GM23338 (cell line): ENCODE results near the gene SPEM1. TPM values are rescaled to one million over a fixed set of nuclear protein-coding genes. Genes with fewer than 3 reads are reported as not detected.

Source experiments
- ATAC-seq: fragments of 200-7000 bp; cut with Tn5 transposase; 3 replicates; pipeline ENCODE4 v1.9.1; 2020
- DNase-seq: peaks from one replicate; pipeline ENCODE4 v3.0.0-alpha.2; 2015; ENCODE audit warnings: low spot score
- H2AFZ ChIP-seq: fragments of 200-600 bp; sonication (generic); 2 replicates; pipeline ENCODE4 v1.8.0; 2016; ENCODE audit warnings: antibody characterized with exemption, mild to moderate bottlenecking, moderate library complexity
- H3F3A ChIP-seq: fragments of 200-600 bp; sonication (generic); replicated peaks from 2 replicates; pipeline ENCODE4 v1.8.0; 2017; ENCODE audit warnings: antibody characterized with exemption, mixed run types, low read depth
- H3K27ac ChIP-seq: fragments of 200-600 bp; sonication (generic); 2 replicates; pipeline ENCODE4 v1.6.1; 2016; ENCODE audit warnings: low read depth
- H3K27me3 ChIP-seq: fragments of 200-600 bp; sonication (generic); 2 replicates; pipeline ENCODE4 v1.8.0; 2016; ENCODE audit warnings: mild to moderate bottlenecking, mixed run types, moderate library complexity; ENCODE audit not compliant: insufficient read depth
- H3K36me3 ChIP-seq: fragments of 200-600 bp; sonication (generic); 2 replicates; pipeline ENCODE4 v1.8.0; 2016; ENCODE audit warnings: mild to moderate bottlenecking; ENCODE audit not compliant: insufficient read depth
- H3K4me1 ChIP-seq: fragments of 200-600 bp; sonication (generic); 2 replicates; pipeline ENCODE4 v1.8.0; 2016; ENCODE audit warnings: mild to moderate bottlenecking, moderate library complexity; ENCODE audit not compliant: insufficient read depth
- H3K4me2 ChIP-seq: fragments of 200-600 bp; sonication (generic); 2 replicates; pipeline ENCODE4 v1.7.1; 2017; ENCODE audit warnings: mixed run types
- H3K4me3 ChIP-seq: fragments of 200-600 bp; sonication (generic); 2 replicates; pipeline ENCODE4 v1.6.1; 2016; ENCODE audit warnings: mixed run types
- H3K79me2 ChIP-seq: fragments of 200-600 bp; sonication (generic); replicated peaks from 2 replicates; pipeline ENCODE4 v1.8.0; 2017; ENCODE audit warnings: mild to moderate bottlenecking; ENCODE audit not compliant: insufficient read depth
- H3K9me2 ChIP-seq: fragments of 200-600 bp; sonication (generic); 2 replicates; pipeline ENCODE4 v1.8.0; 2017; ENCODE audit not compliant: insufficient read depth
- H4K20me1 ChIP-seq: fragments of 200-600 bp; sonication (generic); replicated peaks from 2 replicates; pipeline ENCODE4 v1.8.0; 2017; ENCODE audit warnings: mild to moderate bottlenecking; ENCODE audit not compliant: insufficient read depth
- H3K27ac Mint-ChIP-seq: 2 replicates; pipeline ENCODE4 v1.8.0; 2020; ENCODE audit warnings: inconsistent platforms, mild to moderate bottlenecking, moderate library complexity, mixed read lengths
- H3K27me3 Mint-ChIP-seq: 3 replicates; pipeline ENCODE4 v1.8.0; 2022; ENCODE audit warnings: low read depth, mild to moderate bottlenecking, moderate library complexity, mixed read lengths, inconsistent platforms; ENCODE audit not compliant: insufficient read depth, poor library complexity
- H3K36me3 Mint-ChIP-seq: 3 replicates; pipeline ENCODE4 v1.8.0; 2021; ENCODE audit warnings: low read depth, mild to moderate bottlenecking, inconsistent platforms, moderate library complexity, mixed read lengths
- H3K4me1 Mint-ChIP-seq: 3 replicates; pipeline ENCODE4 v1.8.0; 2020; ENCODE audit warnings: mild to moderate bottlenecking, inconsistent platforms, mixed read lengths
- H3K4me3 Mint-ChIP-seq: 3 replicates; pipeline ENCODE4 v1.8.0; 2021; ENCODE audit warnings: moderate library complexity, mild to moderate bottlenecking, inconsistent platforms, mixed read lengths
- H3K9me3 Mint-ChIP-seq: 3 replicates; pipeline ENCODE4 v1.8.0; 2020; ENCODE audit warnings: moderate library complexity, mild to moderate bottlenecking, inconsistent platforms, mixed read lengths
- CREB1 ChIP-seq: fragments of 250-450 bp; sonication (Bioruptor Pico); IDR thresholded peaks from 2 replicates; pipeline ENCODE4 v1.5.0; 2020; ENCODE audit warnings: low read depth, mild to moderate bottlenecking, moderate library complexity
- CTCF ChIP-seq, 2 experiments: fragments of 200-600 bp in 1 of 2; sonication (generic) in 1 of 2; conservative IDR thresholded peaks; 2 replicates each; pipeline versions ENCODE4 v1.5.1 to v1.6.1; 2016 to 2017; ENCODE audit warnings: antibody characterized with exemption in 2 of 2, low read depth in 2 of 2, mild to moderate bottlenecking in 2 of 2, moderate library complexity in 1 of 2
- ETS1 ChIP-seq: IDR thresholded peaks from 2 replicates; pipeline ENCODE4 v1.6.1; 2016; ENCODE audit warnings: antibody characterized with exemption
- EZH2 ChIP-seq: fragments of 200-600 bp; sonication (generic); IDR thresholded peaks from one replicate; pipeline ENCODE4 v1.8.0; 2017; ENCODE audit warnings: antibody characterized with exemption, mild to moderate bottlenecking, low read depth; ENCODE audit not compliant: unreplicated experiment
- EZH2phosphoT487 ChIP-seq: fragments of 200-600 bp; sonication (generic); IDR thresholded peaks from one replicate; pipeline ENCODE4 v1.8.1; 2018; ENCODE audit warnings: antibody characterized with exemption; ENCODE audit not compliant: unreplicated experiment
- JUNB ChIP-seq: IDR thresholded peaks from one replicate; pipeline ENCODE4 v1.6.1; 2016; ENCODE audit warnings: antibody characterized with exemption; ENCODE audit not compliant: unreplicated experiment
- POLR2AphosphoS5 ChIP-seq: IDR thresholded peaks from 2 replicates; pipeline ENCODE4 v1.6.1; 2016; ENCODE audit warnings: antibody characterized with exemption, low read depth
- STAT1 ChIP-seq: IDR thresholded peaks from one replicate; pipeline ENCODE4 v1.6.1; 2016; ENCODE audit warnings: antibody characterized with exemption; ENCODE audit not compliant: unreplicated experiment
- ZNF114 ChIP-seq: fragments of 250-450 bp; sonication (Bioruptor Pico); IDR thresholded peaks from 2 replicates; pipeline ENCODE4 v1.5.0; 2020; ENCODE audit warnings: mild to moderate bottlenecking, moderate library complexity
- ZNF331 ChIP-seq: fragments of 250-450 bp; sonication (Bioruptor Pico); IDR thresholded peaks from 2 replicates; pipeline ENCODE4 v1.5.0; 2020; ENCODE audit warnings: low read depth, mild to moderate bottlenecking, moderate library complexity
- ZNF462 ChIP-seq: fragments of 250-450 bp; sonication (Bioruptor Pico); IDR thresholded peaks from 2 replicates; pipeline ENCODE4 v1.5.0; 2020; ENCODE audit warnings: mild to moderate bottlenecking, moderate library complexity
- polyA plus RNA-seq: library from polyadenylated mRNA; unstranded; fragments of >200 nt; fragmentation: Nextera tagmentation; extraction: Ambion mirVana; gene quantifications from 2 replicates; pipeline ENCODE4 v1.2.1, GENCODE V29; 2016
- total RNA-seq: library from RNA; depleted of rRNA; stranded (reverse); fragments of >200 nt; shearing (Covaris generic); gene quantifications from 2 replicates; pipeline ENCODE4 v1.2.3, GENCODE V29; 2014

SPEM1 gene
- total and polyA plus RNA-seq, 2 experiments from 2014 or later = not detected

GRCh38 chr17:7465597-7466275, 45.6 kb downstream of the SPEM1 start (continued):
- TF ChIP-seq ZNF462 (CRISPR knock-in tag) (no peak), CREB1 (CRISPR knock-in tag) (no peak), ZNF331 (CRISPR knock-in tag) (no peak), EZH2 (no peak), STAT1 (no peak), POLR2AphosphoS5 (no peak)

- Histone ChIP-seq H3K79me2 (0 out of 2 replicates have a peak, but pooled peaks cover 10% of the 10 kb centered on the region), H3K27ac (no peak overlapping the region), H3K9me2 (no peaks in the 10 kb centered on the region), H3K4me2 (no peak overlapping the region), H3K4me3 (no peak overlapping the region), H4K20me1 (no peaks in the 10 kb centered on the region), H3K36me3 (no peaks in the 10 kb centered on the region), H3K27me3 (no peaks in the 10 kb centered on the region), H2AFZ (no peak overlapping the region), H3F3A (no peaks in the 10 kb centered on the region), H3K4me1 (peaks cover 8% of the 10 kb centered on the region; the same call in 1 of the 2 replicates)
- DNase-seq = no peak
- no peaks in the 10 kb centered on the region for H3K9me3 Mint-ChIP-seq
- ATAC-seq = no peak
- no peak overlapping the region for H3K4me3 Mint-ChIP-seq
- H3K27ac Mint-ChIP-seq = no peak overlapping the region
- peaks cover 11% of the 10 kb centered on the region for H3K4me1 Mint-ChIP-seq
- no peak for TF ChIP-seq EZH2
- no peak for TF ChIP-seq POLR2AphosphoS5
- no peak for TF ChIP-seq JUNB
- no peak for TF ChIP-seq ETS1
- no peak for TF ChIP-seq STAT1
- TF ChIP-seq ZNF114 (CRISPR knock-in tag) = no peak
- TF ChIP-seq ZNF331 (CRISPR knock-in tag) = no peak
- TF ChIP-seq EZH2phosphoT487 = no peak
- TF ChIP-seq CTCF (conservative IDR thresholded peaks at IDR 0.05; ENCODE audit: low read depth in 2 of 2) = no peak
- peaks cover 11% of the 10 kb centered on the region for H3K27me3 Mint-ChIP-seq
- H3K36me3 Mint-ChIP-seq = peaks cover 8% of the 10 kb centered on the region
Observed at GRCh38 chr17:7466318-7466638, 46.2 kb downstream of the SPEM1 start.
